Liver (tissue), 3 donors: ENCODE measurements around the gene ARHGEF18.

Experiments
- ATF3 ChIP-seq: IDR thresholded peaks from 2 replicates; pipeline ENCODE4 v1.6.1; 2016; ENCODE audit warnings: antibody characterized with exemption
- CTCF ChIP-seq: fragments of 150-350 bp; IDR thresholded peaks from 2 replicates; pipeline ENCODE4 v1.5.1; 2017; ENCODE audit warnings: improper control_type of control experiment, low read depth, low read length; ENCODE audit not compliant: missing input control
- HNF4G ChIP-seq: IDR thresholded peaks from 2 replicates; pipeline ENCODE4 v1.6.1; 2016; ENCODE audit warnings: antibody characterized with exemption
- JUND ChIP-seq, 2 donors: IDR thresholded peaks; 2 replicates each; pipeline ENCODE4 v1.6.1; 2016; ENCODE audit warnings: antibody characterized with exemption in 2 of 2
- MAX ChIP-seq: IDR thresholded peaks from 2 replicates; pipeline ENCODE4 v1.6.1; 2016; ENCODE audit warnings: antibody characterized with exemption
- RAD21 ChIP-seq, 2 donors: IDR thresholded peaks; 2 replicates each; pipeline ENCODE4 v1.6.1; 2016; ENCODE audit warnings: antibody characterized with exemption in 2 of 2, mild to moderate bottlenecking in 2 of 2
- REST ChIP-seq: IDR thresholded peaks from 2 replicates; pipeline ENCODE4 v1.6.1; 2016; ENCODE audit warnings: antibody characterized with exemption, mild to moderate bottlenecking
- TAF1 ChIP-seq: conservative IDR thresholded peaks from 2 replicates; pipeline ENCODE4 v1.6.1; 2016; ENCODE audit warnings: antibody characterized with exemption, mild to moderate bottlenecking
- YY1 ChIP-seq: IDR thresholded peaks from 2 replicates; pipeline ENCODE4 v1.6.1; 2016; ENCODE audit warnings: antibody characterized with exemption, mild to moderate bottlenecking
- donor health status: healthy.
- donor health status: healthy.

GRCh38 chr19:7328647-7329046 is 20.1 kb upstream of the ARHGEF18 start:
- TF ChIP-seq CTCF (no peak), MAX (no peak), TAF1 (no peak), RAD21 (IDR thresholded peaks at IDR 0.05) (no peak), REST (no peak), YY1 (no peak), ATF3 (no peak), JUND (IDR thresholded peaks at IDR 0.05) (no peak), HNF4G (no peak)
